ENCODE results near the gene CREBL2. TPM values are rescaled to one million over a fixed set of nuclear protein-coding genes. Genes with fewer than 3 reads are reported as not detected.
"Not testable (repeated sequence)": the region's sequence is repeated elsewhere in the genome, so short reads cannot be mapped to it uniquely, and the experiment has no call there.

CREBL2 gene
- total RNA-seq, 3 donors from 2014 or later (not counting 1 experiment from before 2014, with no cell fraction given), result 9.0 to 13.1 (median 10.7) TPM

GRCh38 chr12:12628013-12628412 lies 16.3 kb downstream of the CREBL2 start:
- no peak overlapping the region for H3K4me3 Mint-ChIP-seq
- H3K27me3 Mint-ChIP-seq (ENCODE audit: low read depth in 2 of 2), result no peaks in the 10 kb centered on the region
- Histone ChIP-seq H3K27ac (ENCODE audit: low read length) (no peak overlapping the region), H3K36me3 (ENCODE audit: control insufficient read depth, insufficient read depth, low read length) (no peaks in the 10 kb centered on the region), H3K4me1 (ENCODE audit: control insufficient read depth, insufficient read depth, low read length) (peaks cover 2% of the 10 kb centered on the region), H3K4me3 (ENCODE audit: low read length) (no peak overlapping the region), H3K27me3 (ENCODE audit: control insufficient read depth, insufficient read depth, low read length) (no peaks in the 10 kb centered on the region), H3K9me3 (ENCODE audit: control insufficient read depth, insufficient read depth, low read length) (no peaks in the 10 kb centered on the region)
- no peak for ATAC-seq
- DNase-seq, result no peak
- no peaks in the 10 kb centered on the region for H3K9me3 Mint-ChIP-seq
- TF ChIP-seq, protein P1, sequence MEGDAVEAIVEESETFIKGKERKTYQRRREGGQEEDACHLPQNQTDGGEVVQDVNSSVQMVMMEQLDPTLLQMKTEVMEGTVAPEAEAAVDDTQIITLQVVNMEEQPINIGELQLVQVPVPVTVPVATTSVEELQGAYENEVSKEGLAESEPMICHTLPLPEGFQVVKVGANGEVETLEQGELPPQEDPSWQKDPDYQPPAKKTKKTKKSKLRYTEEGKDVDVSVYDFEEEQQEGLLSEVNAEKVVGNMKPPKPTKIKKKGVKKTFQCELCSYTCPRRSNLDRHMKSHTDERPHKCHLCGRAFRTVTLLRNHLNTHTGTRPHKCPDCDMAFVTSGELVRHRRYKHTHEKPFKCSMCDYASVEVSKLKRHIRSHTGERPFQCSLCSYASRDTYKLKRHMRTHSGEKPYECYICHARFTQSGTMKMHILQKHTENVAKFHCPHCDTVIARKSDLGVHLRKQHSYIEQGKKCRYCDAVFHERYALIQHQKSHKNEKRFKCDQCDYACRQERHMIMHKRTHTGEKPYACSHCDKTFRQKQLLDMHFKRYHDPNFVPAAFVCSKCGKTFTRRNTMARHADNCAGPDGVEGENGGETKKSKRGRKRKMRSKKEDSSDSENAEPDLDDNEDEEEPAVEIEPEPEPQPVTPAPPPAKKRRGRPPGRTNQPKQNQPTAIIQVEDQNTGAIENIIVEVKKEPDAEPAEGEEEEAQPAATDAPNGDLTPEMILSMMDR (IDR thresholded peaks at IDR 0.05), result no peak
- H3K27ac Mint-ChIP-seq, result no peak overlapping the region
- no peaks in the 10 kb centered on the region for H3K36me3 Mint-ChIP-seq
- peaks cover 57% of the 10 kb centered on the region in 2 donors for H3K4me1 Mint-ChIP-seq
- intact Hi-C loops (cut with micrococcal nuclease), result no loop called here
- WGBS (ENCODE audit: insufficient coverage), result 100% methylated on average over 4 of the region's 4 CpGs

DNA sequence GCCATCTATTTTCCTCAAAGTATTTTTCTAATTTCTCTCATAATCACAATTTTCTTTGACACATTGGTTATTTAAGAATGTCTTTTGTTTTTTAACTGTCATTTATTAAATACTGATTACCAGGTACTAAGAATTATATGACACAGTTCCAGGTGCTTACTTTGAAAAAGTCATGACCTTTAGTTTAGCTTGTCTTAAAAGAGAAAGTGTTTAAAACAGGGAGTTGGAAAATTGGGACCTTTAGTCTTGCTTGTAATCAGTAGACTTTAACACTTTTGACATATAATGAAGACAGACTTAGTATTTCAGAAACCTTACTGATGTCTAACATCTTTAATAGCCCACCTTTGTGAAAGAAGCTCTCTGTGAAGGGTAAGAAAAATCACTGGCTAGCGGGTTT lies 19.2 kb downstream of the CREBL2 start:
- no peak overlapping the region for H3K4me3 Mint-ChIP-seq
- no peaks in the 10 kb centered on the region for H3K27me3 Mint-ChIP-seq (ENCODE audit: low read depth in 2 of 2)

GRCh38 chr12:12635651-12636050 lies 24.0 kb downstream of the CREBL2 start:
- Histone ChIP-seq H3K27me3 (ENCODE audit: control insufficient read depth, insufficient read depth, low read length) (no peaks in the 10 kb centered on the region), H3K9me3 (ENCODE audit: control insufficient read depth, insufficient read depth, low read length) (no peaks in the 10 kb centered on the region), H3K4me1 (ENCODE audit: control insufficient read depth, insufficient read depth, low read length) (no peaks in the 10 kb centered on the region), H3K36me3 (ENCODE audit: control insufficient read depth, insufficient read depth, low read length) (peaks cover 37% of the 10 kb centered on the region), H3K27ac (ENCODE audit: low read length) (no peak overlapping the region), H3K4me3 (ENCODE audit: low read length) (no peak overlapping the region)
- H3K36me3 Mint-ChIP-seq, result peaks cover 26% of the 10 kb centered on the region
- no peaks in the 10 kb centered on the region for H3K27me3 Mint-ChIP-seq (ENCODE audit: low read depth in 2 of 2)
- no peak overlapping the region for H3K27ac Mint-ChIP-seq
- WGBS (ENCODE audit: insufficient coverage), result 98% methylated on average over 9 of the region's 12 CpGs
- intact Hi-C loops (cut with micrococcal nuclease), result no loop called here
- ATAC-seq, result no peak
- TF ChIP-seq, protein P1 (IDR thresholded peaks at IDR 0.05), result no peak
- peaks cover 4 to 5% of the 10 kb centered on the region in 2 donors for H3K9me3 Mint-ChIP-seq
- peaks cover 8% of the 10 kb centered on the region in 2 donors for H3K4me1 Mint-ChIP-seq
- no peak overlapping the region for H3K4me3 Mint-ChIP-seq
- DNase-seq, result no peak

More for the DNA sequence above, 19.2 kb downstream of the CREBL2 start:
- no peak overlapping the region for H3K27ac ChIP-seq (ENCODE audit: low read length)
- DNase-seq (no peak), ATAC-seq (no peak)
- no peaks in the 10 kb centered on the region for H3K9me3 ChIP-seq (ENCODE audit: control insufficient read depth, insufficient read depth, low read length)
- H3K36me3 ChIP-seq (ENCODE audit: control insufficient read depth, insufficient read depth, low read length), result peaks cover 4% of the 10 kb centered on the region
- H3K27ac Mint-ChIP-seq, result peak overlapping the region in 1 of 2 donors; percentile 45
- H3K36me3 Mint-ChIP-seq, result no peaks in the 10 kb centered on the region
- H3K4me3 ChIP-seq (ENCODE audit: low read length), result no peak overlapping the region
- intact Hi-C loops (cut with micrococcal nuclease), result no loop called here
- H3K27me3 ChIP-seq (ENCODE audit: control insufficient read depth, insufficient read depth, low read length), result no peaks in the 10 kb centered on the region
- no peaks in the 10 kb centered on the region for H3K4me1 ChIP-seq (ENCODE audit: control insufficient read depth, insufficient read depth, low read length)
- TF ChIP-seq, protein P1 (IDR thresholded peaks at IDR 0.05), result no peak
- no peaks in the 10 kb centered on the region for H3K9me3 Mint-ChIP-seq
- H3K4me1 Mint-ChIP-seq, result peaks cover 45 to 49% of the 10 kb centered on the region in 2 donors
- WGBS (ENCODE audit: insufficient coverage), result 100% methylated on average over 1 of the region's 1 CpG

GRCh38 chr12:12636641-12637040 lies 25.0 kb downstream of the CREBL2 start:
- Histone ChIP-seq H3K36me3 (ENCODE audit: control insufficient read depth, insufficient read depth, low read length) (peaks cover 39% of the 10 kb centered on the region), H3K27me3 (ENCODE audit: control insufficient read depth, insufficient read depth, low read length) (no peaks in the 10 kb centered on the region), H3K4me3 (ENCODE audit: low read length) (no peak overlapping the region), H3K4me1 (ENCODE audit: control insufficient read depth, insufficient read depth, low read length) (no peaks in the 10 kb centered on the region), H3K27ac (ENCODE audit: low read length) (no peak overlapping the region), H3K9me3 (ENCODE audit: control insufficient read depth, insufficient read depth, low read length) (no peaks in the 10 kb centered on the region)
- TF ChIP-seq, protein P1 (IDR thresholded peaks at IDR 0.05), result no peak
- peaks cover 4 to 5% of the 10 kb centered on the region in 2 donors for H3K9me3 Mint-ChIP-seq
- WGBS (ENCODE audit: insufficient coverage), result 91% methylated on average over 1 of the region's 1 CpG
- H3K27ac Mint-ChIP-seq, result no peak overlapping the region
- DNase-seq (no peak), ATAC-seq (no peak)
- H3K36me3 Mint-ChIP-seq, result peaks cover 29% of the 10 kb centered on the region
- no peaks in the 10 kb centered on the region for H3K27me3 Mint-ChIP-seq (ENCODE audit: low read depth in 2 of 2)
- no peaks in the 10 kb centered on the region for H3K4me1 Mint-ChIP-seq
- intact Hi-C loops (cut with micrococcal nuclease), result no loop called here
- no peak overlapping the region for H3K4me3 Mint-ChIP-seq

GRCh38 chr12:12639995-12640394 lies 28.3 kb downstream of the CREBL2 start:
- H3K9me3 ChIP-seq (ENCODE audit: control insufficient read depth, insufficient read depth, low read length); intact Hi-C loops (cut with micrococcal nuclease); H3K4me1 Mint-ChIP-seq; H3K27me3 ChIP-seq (ENCODE audit: control insufficient read depth, insufficient read depth, low read length); ATAC-seq; H3K4me3 ChIP-seq (ENCODE audit: low read length); H3K4me3 Mint-ChIP-seq; H3K27me3 Mint-ChIP-seq (ENCODE audit: low read depth in 2 of 2); H3K4me1 ChIP-seq (ENCODE audit: control insufficient read depth, insufficient read depth, low read length); H3K9me3 Mint-ChIP-seq; H3K27ac ChIP-seq (ENCODE audit: low read length); H3K27ac Mint-ChIP-seq; DNase-seq: not testable (repeated sequence)
- WGBS (ENCODE audit: insufficient coverage), result 89% methylated on average over 4 of the region's 4 CpGs
- peaks cover 40% of the 10 kb centered on the region for H3K36me3 Mint-ChIP-seq
- H3K36me3 ChIP-seq (ENCODE audit: control insufficient read depth, insufficient read depth, low read length), result peaks cover 55% of the 10 kb centered on the region

All from natural killer cell (primary cell).